Body of pancreas (tissue), 4 donors: Measurements from ENCODE around the gene YWHAE.
"Not testable (repeated sequence)": the region's sequence is repeated elsewhere in the genome, so short reads cannot be mapped to it uniquely, and the experiment has no call there.

Source experiments
- POLR2A ChIP-seq, 3 donors: fragments of 450-650 bp; IDR thresholded peaks; one replicate each; pipeline ENCODE4 v1.6.1; 2016; ENCODE audit warnings: antibody characterized with exemption in 3 of 3, mild to moderate bottlenecking in 2 of 3
- TF ChIP-seq, protein P1 (sequence below), 7 experiments: fragments of 450-650 bp in 4 of 7; fragments of 200-600 bp in 3 of 7; sonication (generic) in 3 of 7; IDR thresholded peaks; one replicate each; pipeline ENCODE4 v1.5.1; 2016 to 2019; ENCODE audit warnings: antibody characterized with exemption in 7 of 7

DNA sequence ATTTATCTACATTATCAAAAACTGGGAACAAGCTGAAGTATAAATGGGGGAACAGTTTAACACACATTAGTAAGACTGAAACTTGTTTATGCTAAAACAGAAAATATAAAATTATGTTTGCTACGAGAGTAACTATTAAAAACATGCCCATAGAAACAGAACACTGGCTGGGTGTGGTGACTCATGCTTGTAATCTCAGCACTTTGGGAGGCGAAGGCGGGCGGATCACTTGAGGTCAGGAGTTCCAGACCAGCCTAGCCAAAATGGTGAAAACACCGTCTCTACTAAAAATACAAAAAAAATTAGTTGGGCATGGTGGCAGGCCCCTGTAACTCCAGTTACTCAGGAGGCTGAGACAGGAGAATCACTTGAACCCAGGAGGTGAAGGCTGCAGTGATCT, 39.7 kb downstream of the YWHAE start:
- TF ChIP-seq, protein P1, sequence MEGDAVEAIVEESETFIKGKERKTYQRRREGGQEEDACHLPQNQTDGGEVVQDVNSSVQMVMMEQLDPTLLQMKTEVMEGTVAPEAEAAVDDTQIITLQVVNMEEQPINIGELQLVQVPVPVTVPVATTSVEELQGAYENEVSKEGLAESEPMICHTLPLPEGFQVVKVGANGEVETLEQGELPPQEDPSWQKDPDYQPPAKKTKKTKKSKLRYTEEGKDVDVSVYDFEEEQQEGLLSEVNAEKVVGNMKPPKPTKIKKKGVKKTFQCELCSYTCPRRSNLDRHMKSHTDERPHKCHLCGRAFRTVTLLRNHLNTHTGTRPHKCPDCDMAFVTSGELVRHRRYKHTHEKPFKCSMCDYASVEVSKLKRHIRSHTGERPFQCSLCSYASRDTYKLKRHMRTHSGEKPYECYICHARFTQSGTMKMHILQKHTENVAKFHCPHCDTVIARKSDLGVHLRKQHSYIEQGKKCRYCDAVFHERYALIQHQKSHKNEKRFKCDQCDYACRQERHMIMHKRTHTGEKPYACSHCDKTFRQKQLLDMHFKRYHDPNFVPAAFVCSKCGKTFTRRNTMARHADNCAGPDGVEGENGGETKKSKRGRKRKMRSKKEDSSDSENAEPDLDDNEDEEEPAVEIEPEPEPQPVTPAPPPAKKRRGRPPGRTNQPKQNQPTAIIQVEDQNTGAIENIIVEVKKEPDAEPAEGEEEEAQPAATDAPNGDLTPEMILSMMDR (IDR thresholded peaks at IDR 0.05), result not testable (repeated sequence)
- TF ChIP-seq POLR2A (IDR thresholded peaks at IDR 0.05), result not testable (repeated sequence)
